HG03025 (cell line): ENCODE measurements around the gene ALDH1L2.
"Not testable (repeated sequence)": the region's sequence is repeated elsewhere in the genome, so short reads cannot be mapped to it uniquely, and the experiment has no call there.

Experiments used
- ATAC-seq: cut with Tn5 transposase; IDR thresholded peaks from one replicate; pipeline ENCODE4 v1.9.1; 2021; ENCODE audit warnings: mild to moderate bottlenecking, moderate library complexity; ENCODE audit not compliant: unreplicated experiment, low FRiP score

ALDH1L2 gene

GRCh38 chr12:105084251-105085250 lies at the start of gene ALDH1L2:
Gene ALDH1L2 (minus strand): TSS chr12:105084458. CDS start chr12:105084436, 22 bp downstream.
- ATAC-seq, result no peak

- ATAC-seq, result no peak
These were observed 36.3 kb upstream of the ALDH1L2 start for GRCh38 chr12:105120551-105120950.

GRCh38 chr12:105116969-105117368 lies 32.7 kb upstream of the ALDH1L2 start:
- ATAC-seq, result no peak

- no peak for ATAC-seq
These were observed 28.8 kb upstream of the ALDH1L2 start for GRCh38 chr12:105113094-105113493.

GRCh38 chr12:105110851-105111250 lies 26.6 kb upstream of the ALDH1L2 start:
- no peak for ATAC-seq

GRCh38 chr12:105109465-105110212 lies 25.4 kb upstream of the ALDH1L2 start:
- peak; percentile 31 for ATAC-seq

GRCh38 chr12:105107494-105108371 lies 23.5 kb upstream of the ALDH1L2 start, which contains the start of gene WASHC4:
Gene WASHC4 (plus strand): TSS chr12:105107731. CDS start chr12:105107801, 70 bp downstream.
- ATAC-seq, result peak; percentile 89

- peak; percentile 15 for ATAC-seq
These were observed 22.9 kb upstream of the ALDH1L2 start for GRCh38 chr12:105107171-105107493.

- no peak for ATAC-seq
These were observed 22.4 kb upstream of the ALDH1L2 start for GRCh38 chr12:105106621-105107020.

- no peak for ATAC-seq
These were observed 20.5 kb upstream of the ALDH1L2 start for GRCh38 chr12:105104762-105105161.

- ATAC-seq, result no peak
These were observed 18.4 kb upstream of the ALDH1L2 start for GRCh38 chr12:105102673-105103072.

- no peak for ATAC-seq
These were observed 16.7 kb upstream of the ALDH1L2 start for GRCh38 chr12:105100998-105101397.

- ATAC-seq, result no peak
These were observed 16.1 kb upstream of the ALDH1L2 start for GRCh38 chr12:105100207-105100985.

GRCh38 chr12:105099356-105099755 lies 15.1 kb upstream of the ALDH1L2 start:
- ATAC-seq, result no peak

GRCh38 chr12:105095338-105095737 lies 11.1 kb upstream of the ALDH1L2 start:
- not testable (repeated sequence) for ATAC-seq

GRCh38 chr12:105092336-105092735 lies 8.1 kb upstream of the ALDH1L2 start:
- ATAC-seq, result no peak

- no peak for ATAC-seq
These were observed 7.4 kb upstream of the ALDH1L2 start for GRCh38 chr12:105091476-105092206.

- no peak for ATAC-seq
These were observed 6.1 kb upstream of the ALDH1L2 start for GRCh38 chr12:105090361-105090760.

GRCh38 chr12:105089817-105090216 lies 5.6 kb upstream of the ALDH1L2 start:
- ATAC-seq, result no peak
